Measurements from ENCODE around the gene OR52J3. TPM values are rescaled to one million over a fixed set of nuclear protein-coding genes. Genes with fewer than 3 reads are reported as not detected.

Gene OR52J3
- polyA plus RNA-seq, 1 of the 3 experiments (the other 2 are of a cell fraction), result not detected

- TF ChIP-seq MEF2A (IDR thresholded peaks at IDR 0.05; ENCODE audit: borderline replicate concordance, low read depth) (no peak), RAD21 (IDR thresholded peaks at IDR 0.05; ENCODE audit: low read length) (peak; percentile 71), SMC3 (IDR thresholded peaks at IDR 0.05; ENCODE audit: low read depth, low read length) (peak; percentile 62)
- TF ChIP-seq, protein P1, sequence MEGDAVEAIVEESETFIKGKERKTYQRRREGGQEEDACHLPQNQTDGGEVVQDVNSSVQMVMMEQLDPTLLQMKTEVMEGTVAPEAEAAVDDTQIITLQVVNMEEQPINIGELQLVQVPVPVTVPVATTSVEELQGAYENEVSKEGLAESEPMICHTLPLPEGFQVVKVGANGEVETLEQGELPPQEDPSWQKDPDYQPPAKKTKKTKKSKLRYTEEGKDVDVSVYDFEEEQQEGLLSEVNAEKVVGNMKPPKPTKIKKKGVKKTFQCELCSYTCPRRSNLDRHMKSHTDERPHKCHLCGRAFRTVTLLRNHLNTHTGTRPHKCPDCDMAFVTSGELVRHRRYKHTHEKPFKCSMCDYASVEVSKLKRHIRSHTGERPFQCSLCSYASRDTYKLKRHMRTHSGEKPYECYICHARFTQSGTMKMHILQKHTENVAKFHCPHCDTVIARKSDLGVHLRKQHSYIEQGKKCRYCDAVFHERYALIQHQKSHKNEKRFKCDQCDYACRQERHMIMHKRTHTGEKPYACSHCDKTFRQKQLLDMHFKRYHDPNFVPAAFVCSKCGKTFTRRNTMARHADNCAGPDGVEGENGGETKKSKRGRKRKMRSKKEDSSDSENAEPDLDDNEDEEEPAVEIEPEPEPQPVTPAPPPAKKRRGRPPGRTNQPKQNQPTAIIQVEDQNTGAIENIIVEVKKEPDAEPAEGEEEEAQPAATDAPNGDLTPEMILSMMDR (IDR thresholded peaks at IDR 0.05), result peak; percentile 71
- peak; percentile 5 for DNase-seq
- H3K9ac ChIP-seq, result no peak overlapping the region
- H3K79me2 ChIP-seq (ENCODE audit: insufficient read depth), result no peaks in the 10 kb centered on the region
- H2AFZ ChIP-seq (ENCODE audit: low read depth), result no peak overlapping the region
- H3K9me2 ChIP-seq, result no peaks in the 10 kb centered on the region
- H3K27me3 ChIP-seq (ENCODE audit: insufficient read depth), result no peaks in the 10 kb centered on the region; the same call in 1 of the 2 replicates
- no peaks in the 10 kb centered on the region for H3K36me3 ChIP-seq (replicated peaks in 1 of 2; ENCODE audit: control insufficient read depth in 1 of 2, insufficient read depth in 2 of 2, low read length in 1 of 2)
- H4K20me1 ChIP-seq (ENCODE audit: insufficient read depth), result no peaks in the 10 kb centered on the region
- H3K27ac ChIP-seq (ENCODE audit: low read depth in 2 of 2, low read length in 1 of 2), result no peak overlapping the region
- no peak overlapping the region for H3K4me3 ChIP-seq (ENCODE audit: low read depth in 2 of 2, low read length in 1 of 2)
- no peak overlapping the region for H3K4me2 ChIP-seq
- 1% methylated on average over 6 of the region's 6 CpGs for WGBS (ENCODE audit: low lambda C conversion rate)
- ChIA-PET CTCF (interaction anchor here (0.6 to 2.5 kb wide), 6 partner anchors 12 to 820 kb away, joined by 3 to 19 read pairs (median 5); partner anchors contain the start of gene OR51D1), POLR2A (no interaction called here)
- no peaks in the 10 kb centered on the region for H3K4me1 ChIP-seq (ENCODE audit: control insufficient read depth in 1 of 2, insufficient read depth in 2 of 2, low read depth in 1 of 2, low read length in 1 of 2)
- H3F3A ChIP-seq (replicated peaks; ENCODE audit: insufficient read depth), result no peaks in the 10 kb centered on the region
- H3K9me3 ChIP-seq, result no peaks in the 10 kb centered on the region
Measured at GRCh38 chr11:5004424-5005274, 41.7 kb upstream of the OR52J3 start.

- no peak overlapping the region for H3K4me3 ChIP-seq (ENCODE audit: low read depth in 2 of 2, low read length in 1 of 2)
- POLR2A ChIA-PET, result no interaction called here
- no peaks in the 10 kb centered on the region for H3K36me3 ChIP-seq (replicated peaks in 1 of 2; ENCODE audit: control insufficient read depth in 1 of 2, insufficient read depth in 2 of 2, low read length in 1 of 2)
- no peak overlapping the region for H3K9ac ChIP-seq
- H3K9me3 ChIP-seq, result no peaks in the 10 kb centered on the region
- H3K9me2 ChIP-seq, result no peaks in the 10 kb centered on the region
- H3F3A ChIP-seq (replicated peaks; ENCODE audit: insufficient read depth), result no peaks in the 10 kb centered on the region
- no peak for TF ChIP-seq RXRA (IDR thresholded peaks at IDR 0.05; ENCODE audit: borderline replicate concordance, low read depth)
- TF ChIP-seq, protein P2, sequence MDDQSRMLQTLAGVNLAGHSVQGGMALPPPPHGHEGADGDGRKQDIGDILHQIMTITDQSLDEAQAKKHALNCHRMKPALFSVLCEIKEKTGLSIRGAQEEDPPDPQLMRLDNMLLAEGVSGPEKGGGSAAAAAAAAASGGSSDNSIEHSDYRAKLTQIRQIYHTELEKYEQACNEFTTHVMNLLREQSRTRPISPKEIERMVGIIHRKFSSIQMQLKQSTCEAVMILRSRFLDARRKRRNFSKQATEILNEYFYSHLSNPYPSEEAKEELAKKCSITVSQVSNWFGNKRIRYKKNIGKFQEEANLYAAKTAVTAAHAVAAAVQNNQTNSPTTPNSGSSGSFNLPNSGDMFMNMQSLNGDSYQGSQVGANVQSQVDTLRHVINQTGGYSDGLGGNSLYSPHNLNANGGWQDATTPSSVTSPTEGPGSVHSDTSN (IDR thresholded peaks at IDR 0.05), result peak; percentile 29; the same call in 1 of the 2 replicates
- no peaks in the 10 kb centered on the region for H3K4me1 ChIP-seq (ENCODE audit: control insufficient read depth in 1 of 2, insufficient read depth in 2 of 2, low read depth in 1 of 2, low read length in 1 of 2)
- no peak for DNase-seq
- no peaks in the 10 kb centered on the region; the same call in 1 of the 2 replicates for H3K27me3 ChIP-seq (ENCODE audit: insufficient read depth)
- no peak overlapping the region for H2AFZ ChIP-seq (ENCODE audit: low read depth)
- WGBS (ENCODE audit: low lambda C conversion rate), result 14% methylated on average over 2 of the region's 2 CpGs
- CTCF ChIA-PET, result no interaction called here
- H4K20me1 ChIP-seq (ENCODE audit: insufficient read depth), result no peaks in the 10 kb centered on the region
- no peaks in the 10 kb centered on the region for H3K79me2 ChIP-seq (ENCODE audit: insufficient read depth)
- no peak overlapping the region for H3K27ac ChIP-seq (ENCODE audit: low read depth in 2 of 2, low read length in 1 of 2)
- no peak overlapping the region for H3K4me2 ChIP-seq
Measured at GRCh38 chr11:5007561-5007960, 38.8 kb upstream of the OR52J3 start.

DNA sequence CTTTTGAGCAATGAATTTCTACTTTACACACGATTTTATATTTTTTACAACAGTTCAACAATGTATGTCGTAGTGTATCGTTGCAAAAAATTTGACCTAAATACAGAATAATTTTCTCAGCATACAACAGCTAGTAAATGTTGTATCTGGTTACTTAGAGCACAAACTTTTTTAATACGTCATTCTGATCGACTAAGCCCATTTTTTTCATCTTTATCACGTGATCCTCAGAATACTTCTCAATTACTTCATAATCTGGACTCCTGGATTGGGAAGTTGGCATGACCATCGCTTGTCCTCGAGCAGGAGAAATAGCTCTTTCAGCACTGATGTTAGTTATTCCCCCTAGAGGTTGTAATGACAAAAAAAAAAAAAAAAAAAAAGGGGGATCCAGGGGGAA, 35.1 kb upstream of the OR52J3 start:
- TF ChIP-seq, protein P3, sequence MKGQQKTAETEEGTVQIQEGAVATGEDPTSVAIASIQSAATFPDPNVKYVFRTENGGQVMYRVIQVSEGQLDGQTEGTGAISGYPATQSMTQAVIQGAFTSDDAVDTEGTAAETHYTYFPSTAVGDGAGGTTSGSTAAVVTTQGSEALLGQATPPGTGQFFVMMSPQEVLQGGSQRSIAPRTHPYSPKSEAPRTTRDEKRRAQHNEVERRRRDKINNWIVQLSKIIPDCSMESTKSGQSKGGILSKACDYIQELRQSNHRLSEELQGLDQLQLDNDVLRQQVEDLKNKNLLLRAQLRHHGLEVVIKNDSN (IDR thresholded peaks at IDR 0.05; ENCODE audit: borderline replicate concordance, low read depth), result no peak
- TF ChIP-seq, protein P1 (IDR thresholded peaks at IDR 0.05), result no peak
- TF ChIP-seq EZH2phosphoT487 (IDR thresholded peaks at IDR 0.05; ENCODE audit: borderline replicate concordance, low read depth) (no peak), FOXJ3 (CRISPR knock-in tag; IDR thresholded peaks at IDR 0.05) (no peak)
- H3K9me2 ChIP-seq, result no peaks in the 10 kb centered on the region
- H3K4me3 ChIP-seq (ENCODE audit: low read depth in 2 of 2, low read length in 1 of 2), result no peak overlapping the region
- no peak overlapping the region for H2AFZ ChIP-seq (ENCODE audit: low read depth)
- H3K4me2 ChIP-seq, result no peak overlapping the region
- no peaks in the 10 kb centered on the region for H3K9me3 ChIP-seq
- no peaks in the 10 kb centered on the region for H4K20me1 ChIP-seq (ENCODE audit: insufficient read depth)
- no peaks in the 10 kb centered on the region for H3K27me3 ChIP-seq (ENCODE audit: insufficient read depth)
- POLR2A ChIA-PET, result no interaction called here
- no peaks in the 10 kb centered on the region for H3K36me3 ChIP-seq (replicated peaks in 1 of 2; ENCODE audit: control insufficient read depth in 1 of 2, insufficient read depth in 2 of 2, low read length in 1 of 2)
- DNase-seq, result no peak
- H3K9ac ChIP-seq, result no peak overlapping the region
- WGBS (ENCODE audit: low lambda C conversion rate), result under 1% methylated on average over 8 of the region's 8 CpGs
- H3K4me1 ChIP-seq (ENCODE audit: control insufficient read depth in 1 of 2, insufficient read depth in 2 of 2, low read depth in 1 of 2, low read length in 1 of 2), result no peaks in the 10 kb centered on the region
- CTCF ChIA-PET, result interaction anchor here (1.0 kb wide), 1 partner anchor 374 kb away, joined by 3 read pairs; the partner anchor contains the start of gene OR51D1
- no peak overlapping the region for H3K27ac ChIP-seq (ENCODE audit: low read depth in 2 of 2, low read length in 1 of 2)
- no peaks in the 10 kb centered on the region for H3F3A ChIP-seq (replicated peaks; ENCODE audit: insufficient read depth)
- H3K79me2 ChIP-seq (ENCODE audit: insufficient read depth), result no peaks in the 10 kb centered on the region

Measured in SK-N-SH (cell line).